Endothelial cell of umbilical vein (primary cell): ENCODE results near the gene MAP3K15. TPM values are rescaled to one million over a fixed set of nuclear protein-coding genes. Genes with fewer than 3 reads are reported as not detected.

Experiments
- BruUV-seq: library from RNA; stranded (reverse); fragments of 400-500 nt; replicated peaks from 2 replicates; lab custom pipeline; 2021; lab: Mats Ljungman, UMichigan
- CTCF ChIA-PET: fragments of 300-600, 350-600 bp; sonication (Branson Sonifier 250); formaldehyde crosslinking; loops from one replicate; lab custom pipeline; 2021; ENCODE audit warnings: antibody characterized with exemption, inconsistent platforms; lab: Charles Lee
- POLR2A ChIA-PET: fragments of 300-600, 350-600 bp; sonication (Branson Sonifier 250); formaldehyde crosslinking; loops from one replicate; lab custom pipeline; 2021; ENCODE audit warnings: antibody characterized with exemption, inconsistent platforms; lab: Charles Lee
- DNase-seq: peaks from one replicate; pipeline ENCODE4 v3.0.0-alpha.2; 2011; ENCODE audit warnings: low read depth, low spot score
- FAIRE-seq: peaks from 2 replicates; lab custom pipeline; 2011; peaks lifted over from hg19 to GRCh38; lab: Jason Lieb, UNC
- H2AFZ ChIP-seq: 2 replicates; pipeline ENCODE4 v1.6.0; 2012; ENCODE audit warnings: low read depth, low read length, control low read depth, inconsistent platforms
- H3K27ac ChIP-seq: 2 replicates; pipeline ENCODE4 v1.5.1; 2011; ENCODE audit warnings: low read depth, mild to moderate bottlenecking, control low read depth, low read length, moderate library complexity; ENCODE audit not compliant: insufficient read depth
- H3K27me3 ChIP-seq, 2 experiments: 2 replicates each; pipeline versions ENCODE4 v1.6.0 to v1.6.1; 2011; ENCODE audit warnings: low read length in 2 of 2, mixed read lengths in 1 of 2; ENCODE audit not compliant: control insufficient read depth in 2 of 2, insufficient read depth in 2 of 2
- H3K36me3 ChIP-seq, 2 experiments: 2 replicates in 1 of 2; 3 replicates in 1 of 2; pipeline ENCODE4 v1.5.1; 2011; ENCODE audit warnings: low read length in 2 of 2, mild to moderate bottlenecking in 1 of 2, moderate library complexity in 1 of 2; ENCODE audit not compliant: control insufficient read depth in 2 of 2, insufficient read depth in 2 of 2; ENCODE audit errors: extremely low read depth in 1 of 2
- H3K4me1 ChIP-seq: 3 replicates; pipeline ENCODE4 v1.5.1; 2011; ENCODE audit warnings: mild to moderate bottlenecking, low read length; ENCODE audit not compliant: control insufficient read depth, insufficient read depth; ENCODE audit errors: extremely low read depth
- H3K4me2 ChIP-seq: 2 replicates; pipeline ENCODE4 v1.6.1; 2011; ENCODE audit warnings: low read length, control low read depth, mixed read lengths; ENCODE audit not compliant: insufficient read depth
- H3K4me3 ChIP-seq, 3 experiments: fragments of 200-600 bp in 1 of 3; sonication (generic), shearing (Covaris generic) in 1 of 3; replicated peaks in 1 of 3; 2 replicates each; pipeline ENCODE4 v1.5.1; 2011 to 2016; ENCODE audit warnings: control low read depth in 3 of 3, low read length in 3 of 3, mild to moderate bottlenecking in 2 of 3, inconsistent platforms in 1 of 3, low read depth in 1 of 3, moderate library complexity in 1 of 3; ENCODE audit not compliant: insufficient read depth in 1 of 3
- H3K79me2 ChIP-seq: 2 replicates; pipeline ENCODE4 v1.6.0; 2012; ENCODE audit warnings: low read length, inconsistent platforms; ENCODE audit not compliant: control insufficient read depth, insufficient read depth
- H3K9ac ChIP-seq: replicated peaks from 2 replicates; pipeline ENCODE3; 2011; ENCODE audit warnings: low read length, control low read depth; ENCODE audit not compliant: insufficient read depth; ENCODE audit errors: extremely low read depth
- H3K9me1 ChIP-seq: replicated peaks from 3 replicates; pipeline ENCODE4 v1.6.0; 2011; ENCODE audit warnings: mild to moderate bottlenecking, low read length; ENCODE audit not compliant: control insufficient read depth, insufficient read depth; ENCODE audit errors: extremely low read depth
- H3K9me3 ChIP-seq: replicated peaks from 2 replicates; pipeline ENCODE4 v1.5.1; 2012; ENCODE audit warnings: low read length, inconsistent platforms; ENCODE audit not compliant: control insufficient read depth, insufficient read depth
- H4K20me1 ChIP-seq: replicated peaks from 2 replicates; pipeline ENCODE3; 2011; ENCODE audit warnings: mild to moderate bottlenecking, low read length; ENCODE audit not compliant: control insufficient read depth, insufficient read depth; ENCODE audit errors: extremely low read depth
- CTCF ChIP-seq, 2 donors: IDR thresholded peaks; 1 replicate in 1 of 2; 2 replicates in 1 of 2; pipeline ENCODE4 v1.5.1; 2011; ENCODE audit warnings: low read length in 2 of 2, mild to moderate bottlenecking in 2 of 2, moderate library complexity in 2 of 2, control low read depth in 1 of 2, inconsistent platforms in 1 of 2, low read depth in 1 of 2; ENCODE audit not compliant: insufficient read depth in 1 of 2; ENCODE audit errors: extremely low read depth in 1 of 2
- EZH2 ChIP-seq: IDR thresholded peaks from 2 replicates; pipeline ENCODE4 v1.6.1; 2012; ENCODE audit warnings: borderline replicate concordance, low read depth, mild to moderate bottlenecking, moderate library complexity, low read length, inconsistent platforms; ENCODE audit not compliant: severe bottlenecking
- FOS ChIP-seq: IDR thresholded peaks from 2 replicates; pipeline ENCODE4 v1.6.1; 2011; ENCODE audit warnings: mild to moderate bottlenecking, low read length, moderate library complexity, borderline replicate concordance; ENCODE audit not compliant: insufficient read depth
- GATA2 ChIP-seq: IDR thresholded peaks from 2 replicates; pipeline ENCODE4 v1.7.0; 2011; ENCODE audit warnings: low read depth, mild to moderate bottlenecking, moderate library complexity, mixed read lengths, low read length; ENCODE audit not compliant: insufficient read length, insufficient read depth
- JUN ChIP-seq: IDR thresholded peaks from 2 replicates; pipeline ENCODE4 v1.6.1; 2011; ENCODE audit warnings: borderline replicate concordance, low read depth; ENCODE audit not compliant: insufficient read length, insufficient read depth
- MAX ChIP-seq: IDR thresholded peaks from 2 replicates; pipeline ENCODE4 v1.6.1; 2011; ENCODE audit not compliant: insufficient read depth, insufficient read length
- MYC ChIP-seq: IDR thresholded peaks from one replicate; pipeline ENCODE4 v1.6.1; 2011; ENCODE audit warnings: mild to moderate bottlenecking, low read depth, low read length
- POLR2A ChIP-seq: IDR thresholded peaks from 2 replicates; pipeline ENCODE4 v1.6.1; 2012; ENCODE audit warnings: low read depth, mild to moderate bottlenecking, control low read depth, low read length
- POLR2AphosphoS5 ChIP-seq: IDR thresholded peaks from 2 replicates; pipeline ENCODE4 v1.6.1; 2012; ENCODE audit warnings: low read depth, mild to moderate bottlenecking, control low read depth, low read length, moderate library complexity; ENCODE audit not compliant: insufficient read depth
- dilution Hi-C: fragments of 300-500 bp; cut with MboI; formaldehyde crosslinking; loops from one replicate; pipeline ENCODE4 v1.15.0; 2019; ENCODE audit warnings: low sequenced_read_pairs; ENCODE audit not compliant: extremely low pct_ligation_motif_present
- intact Hi-C: fragments of 100-400 bp; cut with micrococcal nuclease; formaldehyde crosslinking; loops from one replicate; pipeline ENCODE4 v1.10.0; 2022
- polyA plus RNA-seq, 4 experiments: library from polyadenylated mRNA; depleted of rRNA in 3 of 4; stranded (reverse) in 3 of 4; unstranded in 1 of 4; fragments of >200 nt; gene quantifications; 2 replicates each; pipeline versions ENCODE4 v1.2.1 to v1.2.3, GENCODE V29; 2011 to 2012; ENCODE audit warnings: missing spikeins in 1 of 4
- total RNA-seq: library from RNA; stranded (reverse); gene quantifications from 2 replicates; pipeline ENCODE4 v1.2.3, GENCODE V29; 2021

The MAP3K15 gene
- total and polyA plus RNA-seq, 2 donors (not counting 3 experiments of a cell fraction or from before 2014, with no cell fraction given) = 0.01 to 0.09 TPM

- H3K4me1 ChIP-seq = no peaks in the 10 kb centered on the region
- H3K36me3 ChIP-seq = no peaks in the 10 kb centered on the region
- no TSS peak for BruUV-seq
- dilution Hi-C loops (no loop called here), intact Hi-C loops (loop anchor here (10.0 kb wide), 1 partner anchor 516 kb away; no protein-coding TSS in a partner anchor)
- H3K9me1 ChIP-seq = no peaks in the 10 kb centered on the region
- H3K4me2 ChIP-seq = no peak overlapping the region
- no peaks in the 10 kb centered on the region for H3K27me3 ChIP-seq
- no peaks in the 10 kb centered on the region for H4K20me1 ChIP-seq
- H3K27ac ChIP-seq = no peak overlapping the region
- no peak overlapping the region for H3K4me3 ChIP-seq
- H2AFZ ChIP-seq = no peak overlapping the region
- DNase-seq (no peak), FAIRE-seq (no peak)
- H3K9me3 ChIP-seq = no peaks in the 10 kb centered on the region
- ChIA-PET POLR2A (no interaction called here), CTCF (no interaction called here)
- no peak overlapping the region for H3K9ac ChIP-seq
- no peak for TF ChIP-seq FOS
- no peak for TF ChIP-seq MAX
- no peak for TF ChIP-seq GATA2
- no peak for TF ChIP-seq JUN
- TF ChIP-seq EZH2 = no peak
- TF ChIP-seq MYC = no peak
- TF ChIP-seq POLR2AphosphoS5 = no peak
- TF ChIP-seq CTCF (IDR thresholded peaks at IDR 0.05; ENCODE audit: extremely low read depth in 1 of 2, insufficient read depth in 1 of 2, low read depth in 1 of 2, low read length in 2 of 2) = no peak
- TF ChIP-seq POLR2A = no peak
- H3K79me2 ChIP-seq = no peaks in the 10 kb centered on the region
Measured at GRCh38 chrX:19548934-19549333, 33.6 kb upstream of the MAP3K15 start.
